Activated CD8-positive, alpha-beta memory T cell treated with anti-CD3 and anti-CD28 coated beads, Interleukin-2, amount 50 U/mL, for 24 hours (primary cell): Measurements from ENCODE around the gene DENND5A.
"Not testable (repeated sequence)": the region's sequence is repeated elsewhere in the genome, so short reads cannot be mapped to it uniquely, and the experiment has no call there.

Experiments used
- DNase-seq: peaks from one replicate; pipeline ENCODE4 v3.0.0-alpha.2; 2020; ENCODE audit errors: extremely low read depth

Gene DENND5A

DNA sequence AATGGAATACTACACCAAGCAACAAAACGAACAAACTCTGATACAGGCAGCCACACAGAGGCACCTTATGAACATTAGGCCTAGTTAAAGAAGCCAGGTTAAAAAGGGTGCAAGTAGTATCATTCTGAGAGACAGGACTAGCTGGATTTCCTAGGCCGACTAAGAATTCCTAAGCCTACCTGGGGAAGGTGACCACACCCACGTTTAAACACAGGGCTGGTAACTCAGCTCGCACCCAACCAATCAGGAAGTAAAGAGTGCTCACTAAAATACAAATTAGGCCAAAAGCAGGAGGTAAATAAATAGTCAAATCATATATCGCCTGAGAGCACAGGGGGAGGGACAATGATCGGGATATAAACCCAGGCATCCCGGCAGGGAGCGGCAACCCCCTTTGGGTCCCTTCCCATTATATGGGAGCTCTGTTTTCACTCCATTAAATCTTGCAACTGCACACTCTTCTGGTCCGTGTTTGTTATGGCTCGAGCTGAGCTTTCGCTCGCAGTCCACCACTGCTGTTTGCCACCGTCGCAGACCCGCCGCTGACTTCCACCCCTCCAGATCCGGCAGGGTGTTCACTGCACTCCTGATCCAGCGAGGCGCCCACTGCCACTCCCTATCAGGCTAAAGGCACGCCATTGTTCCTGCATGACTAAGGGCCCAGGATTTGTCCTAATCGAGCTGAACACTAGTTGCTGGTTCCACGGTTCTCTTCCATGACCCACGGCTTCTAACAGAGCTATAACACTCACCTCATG is 167.8 kb downstream of the DENND5A start:
- not testable (repeated sequence) for DNase-seq

DNA sequence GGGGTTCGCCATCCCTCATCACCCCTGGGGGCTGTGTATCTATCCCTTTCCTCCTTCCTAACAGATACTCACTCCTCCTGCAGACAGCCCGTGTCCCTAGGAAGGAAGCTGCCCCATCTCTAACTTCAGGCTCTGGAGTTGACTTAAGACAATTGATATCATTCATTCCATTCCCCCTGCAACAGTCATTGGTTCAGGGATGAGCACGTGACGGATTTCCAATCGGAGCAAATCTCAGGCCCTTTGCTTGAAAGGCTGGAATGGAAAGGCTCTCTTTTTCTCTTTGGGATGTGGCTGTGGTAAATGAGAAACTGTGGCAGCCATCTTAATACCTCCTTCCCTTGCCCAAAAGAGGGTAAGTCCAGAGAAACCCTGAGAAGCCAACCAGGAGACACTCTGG is 168.7 kb downstream of the DENND5A start:
- no peak for DNase-seq

GRCh38 chr11:9095421-9095820 is 169.7 kb downstream of the DENND5A start:
- no peak for DNase-seq

- DNase-seq, result no peak
These were observed 170.7 kb downstream of the DENND5A start for GRCh38 chr11:9094420-9094819.

GRCh38 chr11:9092853-9093778 is 172.0 kb downstream of the DENND5A start:
- DNase-seq, result no peak

GRCh38 chr11:9092072-9092471 is 173.1 kb downstream of the DENND5A start:
- DNase-seq, result no peak

GRCh38 chr11:9091044-9091922 is 173.9 kb downstream of the DENND5A start, which contains the start of gene SCUBE2:
SCUBE2 (minus strand) TSS chr11:9091599; CDS start chr11:9091528, 71 bp downstream.
- no peak for DNase-seq

- no peak for DNase-seq
These were observed 174.6 kb downstream of the DENND5A start for GRCh38 chr11:9090488-9091043.

GRCh38 chr11:9089636-9090035 is 175.5 kb downstream of the DENND5A start:
- no peak for DNase-seq

GRCh38 chr11:9089061-9089460 is 176.1 kb downstream of the DENND5A start:
- DNase-seq, result no peak
